Uterine smooth muscle cell (primary cell): ENCODE results near the gene SSTR5. TPM values are rescaled to one million over a fixed set of nuclear protein-coding genes. Genes with fewer than 3 reads are reported as not detected.

Experiments used
- total RNA-seq: library from RNA; depleted of rRNA; stranded (reverse); fragments of >200 nt; gene quantifications from 2 replicates; pipeline ENCODE4 v1.2.3, GENCODE V29; 2014

Gene SSTR5
- total RNA-seq = 0.12 TPM in 1 of 2 replicates, not detected in the other

DNA sequence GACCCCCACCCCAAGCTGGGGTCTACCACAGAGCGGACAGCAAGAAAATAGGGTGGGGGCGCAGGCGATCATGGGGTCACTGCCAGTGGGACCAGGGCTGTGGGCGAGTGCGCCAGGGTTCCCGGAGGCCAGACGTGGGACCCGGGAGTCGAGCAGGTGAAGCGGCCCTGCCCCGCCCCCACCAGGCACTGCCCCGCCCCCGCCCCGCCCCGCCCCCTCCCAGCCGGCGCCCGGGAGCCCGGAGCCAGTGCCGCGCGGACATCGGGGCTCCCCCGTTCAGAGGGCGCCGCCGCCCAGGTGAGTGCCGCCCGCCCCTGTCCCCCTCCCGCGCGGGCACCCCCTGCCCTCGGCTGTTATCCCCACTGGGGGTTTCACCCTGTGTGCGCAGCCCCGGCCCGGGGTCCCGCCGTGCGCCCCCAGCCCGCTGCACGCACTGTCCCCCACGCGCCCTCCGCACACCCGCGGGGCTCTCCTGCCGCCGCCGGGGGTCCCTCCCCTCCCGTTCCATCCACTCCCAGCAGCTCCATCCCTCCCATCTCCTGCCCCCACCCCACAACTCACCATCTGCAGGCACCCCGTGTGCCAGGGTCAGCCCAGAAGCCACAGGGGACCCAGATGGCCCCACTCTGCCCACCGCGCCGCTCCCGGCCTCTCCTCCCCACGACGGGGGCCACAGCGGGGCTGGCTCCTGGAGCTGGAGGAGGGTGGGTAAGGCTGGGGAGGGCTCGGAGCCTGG, at the start of gene SSTR5:
Gene SSTR5 (plus strand): TSS at position 222 of the 736 bp plus-strand sequence. CDS start 6,122 bp downstream, outside the sequence.

DNA sequence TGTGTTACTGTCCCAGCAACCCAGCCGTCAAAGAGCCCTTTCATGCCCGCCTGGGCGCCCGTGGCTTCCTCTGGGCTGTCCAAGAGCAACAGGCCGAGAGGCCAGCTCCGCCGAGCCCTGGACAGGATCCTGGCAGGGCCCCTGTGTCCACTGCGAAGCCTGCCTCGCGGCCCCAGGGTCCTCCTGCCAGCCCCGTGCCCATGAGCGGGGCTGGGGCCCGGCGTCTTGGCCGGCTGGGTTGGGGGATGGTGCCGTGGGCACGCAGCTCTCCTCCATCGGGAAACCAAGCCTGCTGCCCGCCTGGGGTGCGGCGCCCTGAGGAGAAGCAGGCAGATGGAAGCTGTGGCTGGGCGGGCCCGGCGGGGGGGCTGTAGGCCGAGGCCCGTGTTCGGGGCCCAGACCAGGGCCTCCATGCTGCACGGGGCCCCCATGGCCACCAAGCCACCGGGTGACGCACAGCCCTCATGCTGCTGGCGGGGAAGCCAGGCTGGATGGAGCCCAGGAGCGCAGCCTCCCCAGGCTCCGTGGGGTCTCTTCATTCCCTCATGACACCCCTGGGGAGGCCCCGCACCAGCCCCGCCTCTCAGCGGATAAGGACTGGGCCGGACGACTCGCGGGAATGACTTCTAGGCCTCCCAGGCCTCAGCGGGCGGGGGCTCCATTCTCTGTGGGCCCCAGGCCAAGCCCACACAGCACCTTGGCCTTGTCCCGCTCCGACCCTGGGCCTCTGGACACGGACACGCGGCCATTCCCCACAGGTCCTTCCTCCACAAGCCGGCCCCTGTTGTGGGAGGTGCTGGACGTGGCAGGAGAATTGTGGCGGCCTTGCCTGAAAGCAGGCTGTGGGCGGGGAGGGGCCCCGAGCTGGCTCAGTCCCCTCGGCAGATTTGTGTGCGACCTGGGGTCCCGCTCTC, 23.9 kb downstream of the SSTR5 start, which contains the start of gene C1QTNF8:
Gene C1QTNF8 (minus strand): TSS at position 76 of the 914 bp plus-strand sequence. CDS start 1,322 bp downstream, outside the sequence.

Other genes starting within 250 kb of the SSTR5 start
- 21.9 and 23.9 TPM in 2 replicates for gene LMF1, start 101.8 kb upstream of the SSTR5 start, total RNA-seq
- under 0.01 and 0.22 TPM in 2 replicates for gene SOX8, start 91.0 kb upstream of the SSTR5 start, total RNA-seq
- gene C1QTNF8, start 23.5 kb downstream of the SSTR5 start, total RNA-seq = not detected in 2 replicates
- gene CACNA1H, start 80.4 kb downstream of the SSTR5 start, total RNA-seq = 22.6 and 57.2 TPM in 2 replicates
- 0.37 TPM in 1 of 2 replicates, not detected in the other for gene TPSG1, start 152.5 kb downstream of the SSTR5 start, total RNA-seq
- gene TPSB2, start 157.4 kb downstream of the SSTR5 start, total RNA-seq = not detected in 2 replicates
- not detected in 2 replicates for gene TPSAB1, start 168.0 kb downstream of the SSTR5 start, total RNA-seq
- gene TPSD1, start 183.3 kb downstream of the SSTR5 start, total RNA-seq = not detected in 2 replicates
- gene UBE2I, start 236.9 kb downstream of the SSTR5 start, total RNA-seq = 56.1 and 85.5 TPM in 2 replicates